Loucy (cell line): ENCODE measurements around the gene SLC25A6.

Experiments
- CTCF ChIP-seq: fragments of 200-600 bp; sonication (generic); conservative IDR thresholded peaks from 2 replicates; pipeline ENCODE4 v1.5.1; 2014; ENCODE audit warnings: mild to moderate bottlenecking, antibody characterized with exemption, low read length
- EZH2phosphoT487 ChIP-seq: fragments of 200-600 bp; IDR thresholded peaks from 2 replicates; pipeline ENCODE4 v1.6.1; 2018; ENCODE audit warnings: antibody characterized with exemption, mild to moderate bottlenecking, moderate library complexity, borderline replicate concordance

GRCh38 chrX:1361910-1362309 lies 30.0 kb downstream of the SLC25A6 start:
- TF ChIP-seq CTCF (no peak), EZH2phosphoT487 (no peak)
